ENCODE data around the gene LRP1. TPM values are rescaled to one million over a fixed set of nuclear protein-coding genes. Genes with fewer than 3 reads are reported as not detected.

The LRP1 gene
- total and polyA plus RNA-seq, 4 donors = 87.5 to 375 (median 139) TPM

GRCh38 chr12:57089271-57090245 is 38.7 kb upstream of the LRP1 start:
- peaks cover 9 to 53% (median 28%) of the 10 kb centered on the region in 4 donors for H3K4me1 ChIP-seq (ENCODE audit: control insufficient read depth in 4 of 4, insufficient read depth in 4 of 4, low read length in 3 of 4)
- under 1% methylated on average over 45 of the region's 45 CpGs for WGBS
- TF ChIP-seq EGR1 (IDR thresholded peaks at IDR 0.05; ENCODE audit: low read depth in 2 of 2) (peak; percentile 54 to 65), FOXA2 (IDR thresholded peaks at IDR 0.05) (no peak), RAD21 (IDR thresholded peaks at IDR 0.05) (peak in 1 of 2 donors; percentile 16), HNF4A (conservative IDR thresholded peaks at IDR 0.05) (peak; percentile 69 to 70), GABPA (IDR thresholded peaks at IDR 0.05 in 1 of 2, conservative IDR thresholded peaks at IDR 0.05 in 1 of 2) (no peak), RXRA (IDR thresholded peaks at IDR 0.05) (peak in 1 of 2 donors; percentile 4)
- H3K9me3 ChIP-seq (ENCODE audit: control insufficient read depth in 4 of 4, low read length in 3 of 4) = no peaks in the 10 kb centered on the region
- no peaks in the 10 kb centered on the region for H3K27me3 ChIP-seq (ENCODE audit: control insufficient read depth in 4 of 4, insufficient read depth in 4 of 4, low read length in 3 of 4)
- H3K4me3 ChIP-seq (ENCODE audit: low read depth in 1 of 3, low read length in 3 of 3) = peak overlapping the region; percentile 82 to 94 (median 88)
- peak; percentile 67 for DNase-seq (ENCODE audit: low spot score)
- H3K36me3 ChIP-seq (ENCODE audit: control insufficient read depth in 4 of 4, insufficient read depth in 3 of 4, low read depth in 1 of 4, low read length in 3 of 4) = peaks cover 7 to 17% (median 13%) of the 10 kb centered on the region in 4 donors
- H3K9ac ChIP-seq (ENCODE audit: low read depth in 1 of 2, low read length in 2 of 2) = peak overlapping the region in 1 of 2 donors; percentile 77
- H3K27ac ChIP-seq (ENCODE audit: low read depth in 1 of 2, low read length in 2 of 2) = peak overlapping the region; percentile 93

GRCh38 chr12:57090490-57090889 is 37.8 kb upstream of the LRP1 start:
- peaks cover 9 to 25% (median 19%) of the 10 kb centered on the region in 4 donors for H3K36me3 ChIP-seq (ENCODE audit: control insufficient read depth in 4 of 4, insufficient read depth in 3 of 4, low read depth in 1 of 4, low read length in 3 of 4)
- no peak for DNase-seq (ENCODE audit: low spot score)

More at GRCh38 chr12:57090490-57090889, 37.8 kb upstream of the LRP1 start:
- WGBS = 48% methylated on average over 6 of the region's 6 CpGs
- H3K4me1 ChIP-seq (ENCODE audit: control insufficient read depth in 4 of 4, insufficient read depth in 4 of 4, low read length in 3 of 4) = peaks cover 9 to 56% (median 28%) of the 10 kb centered on the region in 4 donors
- H3K27ac ChIP-seq (ENCODE audit: low read depth in 1 of 2, low read length in 2 of 2) = peak overlapping the region; percentile 28 to 43
- peak overlapping the region in 1 of 2 donors; percentile 41 for H3K9ac ChIP-seq (ENCODE audit: low read depth in 1 of 2, low read length in 2 of 2)
- H3K27me3 ChIP-seq (ENCODE audit: control insufficient read depth in 4 of 4, insufficient read depth in 4 of 4, low read length in 3 of 4) = no peaks in the 10 kb centered on the region
- peak overlapping the region in 2 of 3 donors; percentile 45 to 94 for H3K4me3 ChIP-seq (ENCODE audit: low read depth in 1 of 3, low read length in 3 of 3)
- H3K9me3 ChIP-seq (ENCODE audit: control insufficient read depth in 4 of 4, low read length in 3 of 4) = no peaks in the 10 kb centered on the region
- TF ChIP-seq SP1 (IDR thresholded peaks at IDR 0.05) = no peak
- TF ChIP-seq ATF3 (IDR thresholded peaks at IDR 0.05) = no peak
- TF ChIP-seq, protein P1, sequence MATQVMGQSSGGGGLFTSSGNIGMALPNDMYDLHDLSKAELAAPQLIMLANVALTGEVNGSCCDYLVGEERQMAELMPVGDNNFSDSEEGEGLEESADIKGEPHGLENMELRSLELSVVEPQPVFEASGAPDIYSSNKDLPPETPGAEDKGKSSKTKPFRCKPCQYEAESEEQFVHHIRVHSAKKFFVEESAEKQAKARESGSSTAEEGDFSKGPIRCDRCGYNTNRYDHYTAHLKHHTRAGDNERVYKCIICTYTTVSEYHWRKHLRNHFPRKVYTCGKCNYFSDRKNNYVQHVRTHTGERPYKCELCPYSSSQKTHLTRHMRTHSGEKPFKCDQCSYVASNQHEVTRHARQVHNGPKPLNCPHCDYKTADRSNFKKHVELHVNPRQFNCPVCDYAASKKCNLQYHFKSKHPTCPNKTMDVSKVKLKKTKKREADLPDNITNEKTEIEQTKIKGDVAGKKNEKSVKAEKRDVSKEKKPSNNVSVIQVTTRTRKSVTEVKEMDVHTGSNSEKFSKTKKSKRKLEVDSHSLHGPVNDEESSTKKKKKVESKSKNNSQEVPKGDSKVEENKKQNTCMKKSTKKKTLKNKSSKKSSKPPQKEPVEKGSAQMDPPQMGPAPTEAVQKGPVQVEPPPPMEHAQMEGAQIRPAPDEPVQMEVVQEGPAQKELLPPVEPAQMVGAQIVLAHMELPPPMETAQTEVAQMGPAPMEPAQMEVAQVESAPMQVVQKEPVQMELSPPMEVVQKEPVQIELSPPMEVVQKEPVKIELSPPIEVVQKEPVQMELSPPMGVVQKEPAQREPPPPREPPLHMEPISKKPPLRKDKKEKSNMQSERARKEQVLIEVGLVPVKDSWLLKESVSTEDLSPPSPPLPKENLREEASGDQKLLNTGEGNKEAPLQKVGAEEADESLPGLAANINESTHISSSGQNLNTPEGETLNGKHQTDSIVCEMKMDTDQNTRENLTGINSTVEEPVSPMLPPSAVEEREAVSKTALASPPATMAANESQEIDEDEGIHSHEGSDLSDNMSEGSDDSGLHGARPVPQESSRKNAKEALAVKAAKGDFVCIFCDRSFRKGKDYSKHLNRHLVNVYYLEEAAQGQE (IDR thresholded peaks at IDR 0.05) = no peak
- TF ChIP-seq ZBTB33 (IDR thresholded peaks at IDR 0.05) = no peak
- TF ChIP-seq GABPA (IDR thresholded peaks at IDR 0.05 in 1 of 2, conservative IDR thresholded peaks at IDR 0.05 in 1 of 2) = no peak
- no peak for TF ChIP-seq RAD21 (IDR thresholded peaks at IDR 0.05)
- TF ChIP-seq HNF4G (IDR thresholded peaks at IDR 0.05) = no peak
- TF ChIP-seq FOXA1 (IDR thresholded peaks at IDR 0.05) = no peak
- TF ChIP-seq NR2F2 (IDR thresholded peaks at IDR 0.05) = no peak
- TF ChIP-seq JUND (IDR thresholded peaks at IDR 0.05) = no peak
- no peak for TF ChIP-seq HNF4A (conservative IDR thresholded peaks at IDR 0.05)
- no peak for TF ChIP-seq FOXA2 (IDR thresholded peaks at IDR 0.05)
- TF ChIP-seq EGR1 (IDR thresholded peaks at IDR 0.05; ENCODE audit: low read depth in 2 of 2) = no peak
- TF ChIP-seq YY1 (IDR thresholded peaks at IDR 0.05) = no peak
- no peak for TF ChIP-seq MAX (IDR thresholded peaks at IDR 0.05)
- TF ChIP-seq, protein P2, sequence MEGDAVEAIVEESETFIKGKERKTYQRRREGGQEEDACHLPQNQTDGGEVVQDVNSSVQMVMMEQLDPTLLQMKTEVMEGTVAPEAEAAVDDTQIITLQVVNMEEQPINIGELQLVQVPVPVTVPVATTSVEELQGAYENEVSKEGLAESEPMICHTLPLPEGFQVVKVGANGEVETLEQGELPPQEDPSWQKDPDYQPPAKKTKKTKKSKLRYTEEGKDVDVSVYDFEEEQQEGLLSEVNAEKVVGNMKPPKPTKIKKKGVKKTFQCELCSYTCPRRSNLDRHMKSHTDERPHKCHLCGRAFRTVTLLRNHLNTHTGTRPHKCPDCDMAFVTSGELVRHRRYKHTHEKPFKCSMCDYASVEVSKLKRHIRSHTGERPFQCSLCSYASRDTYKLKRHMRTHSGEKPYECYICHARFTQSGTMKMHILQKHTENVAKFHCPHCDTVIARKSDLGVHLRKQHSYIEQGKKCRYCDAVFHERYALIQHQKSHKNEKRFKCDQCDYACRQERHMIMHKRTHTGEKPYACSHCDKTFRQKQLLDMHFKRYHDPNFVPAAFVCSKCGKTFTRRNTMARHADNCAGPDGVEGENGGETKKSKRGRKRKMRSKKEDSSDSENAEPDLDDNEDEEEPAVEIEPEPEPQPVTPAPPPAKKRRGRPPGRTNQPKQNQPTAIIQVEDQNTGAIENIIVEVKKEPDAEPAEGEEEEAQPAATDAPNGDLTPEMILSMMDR (IDR thresholded peaks at IDR 0.05; ENCODE audit: low read depth, low read length, missing input control) = no peak
- no peak for TF ChIP-seq RXRA (IDR thresholded peaks at IDR 0.05)
- no peak for TF ChIP-seq TAF1 (conservative IDR thresholded peaks at IDR 0.05)
